ENCODE data around the gene PITHD1. TPM values are rescaled to one million over a fixed set of nuclear protein-coding genes. Genes with fewer than 3 reads are reported as not detected.
"Not testable (repeated sequence)": the region's sequence is repeated elsewhere in the genome, so short reads cannot be mapped to it uniquely, and the experiment has no call there.

PITHD1 gene
- total RNA-seq, 2 donors from 2014 or later = 31.9 to 32.3 TPM

- no peak overlapping the region for H3K27ac ChIP-seq
- ATAC-seq = no peak
- peaks cover 0 to 2% of the 10 kb centered on the region in 2 donors for H3K36me3 ChIP-seq (replicated peaks in 1 of 2; ENCODE audit: insufficient read depth in 1 of 2, low read depth in 2 of 2)
- H3K9me3 ChIP-seq = no peaks in the 10 kb centered on the region
- peaks cover 22% of the 10 kb centered on the region for H3K4me1 ChIP-seq
- TF ChIP-seq POLR2A (IDR thresholded peaks at IDR 0.05) (no peak), CTCF (IDR thresholded peaks at IDR 0.05) (no peak)
- H3K27me3 ChIP-seq = no peaks in the 10 kb centered on the region
- intact Hi-C loops (cut with DNase I) = no loop called here
- H3K4me3 ChIP-seq = no peak overlapping the region
- no peak for DNase-seq
- WGBS, 2 donors = 59 to 61% methylated on average over 3 of the region's 3 CpGs
These were observed 1.7 kb downstream of the PITHD1 start for GRCh38 chr1:23779826-23780371.

DNA sequence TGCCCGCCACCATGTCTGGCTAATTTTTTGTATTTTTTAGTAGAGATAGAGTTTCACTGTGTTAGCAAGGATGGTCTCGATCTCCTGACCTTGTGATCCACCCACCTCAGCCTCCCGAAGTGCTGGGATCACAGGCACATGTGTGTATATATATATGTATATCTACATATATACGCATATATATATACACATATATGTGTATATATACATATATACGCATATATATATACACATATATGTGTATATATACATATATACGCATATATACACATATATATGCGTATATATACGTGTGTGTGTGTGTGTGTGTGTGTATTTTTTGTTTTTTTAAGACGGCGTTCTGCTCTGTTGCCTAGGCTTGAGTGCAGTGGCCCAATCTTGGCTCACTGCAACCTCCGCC is 4.9 kb downstream of the PITHD1 start:
- H3K4me1 ChIP-seq = peaks cover 14% of the 10 kb centered on the region
- H3K27me3 ChIP-seq; DNase-seq; intact Hi-C loops (cut with DNase I); H3K36me3 ChIP-seq (replicated peaks in 1 of 2; ENCODE audit: insufficient read depth in 1 of 2, low read depth in 2 of 2); H3K9me3 ChIP-seq; ATAC-seq; H3K4me3 ChIP-seq; H3K27ac ChIP-seq: not testable (repeated sequence)
- WGBS, 2 donors = 91 to 93% methylated on average over 11 of the region's 11 CpGs

GRCh38 chr1:23784846-23785245 is 6.6 kb downstream of the PITHD1 start:
- DNase-seq (no peak), ATAC-seq (no peak)
- Histone ChIP-seq H3K9me3 (no peaks in the 10 kb centered on the region), H3K27ac (no peak overlapping the region), H3K4me1 (peaks cover 2% of the 10 kb centered on the region), H3K36me3 (replicated peaks in 1 of 2; ENCODE audit: insufficient read depth in 1 of 2, low read depth in 2 of 2) (peaks cover 5 to 8% of the 10 kb centered on the region in 2 donors), H3K27me3 (no peaks in the 10 kb centered on the region), H3K4me3 (no peak overlapping the region)
- TF ChIP-seq POLR2A (IDR thresholded peaks at IDR 0.05) (no peak), CTCF (IDR thresholded peaks at IDR 0.05) (no peak)
- intact Hi-C loops (cut with DNase I) = no loop called here
- 78 to 82% methylated on average over 4 of the region's 4 CpGs for WGBS, 2 donors

- peaks cover 20% of the 10 kb centered on the region for H3K4me1 ChIP-seq
- intact Hi-C loops (cut with DNase I) = no loop called here
- 88 to 94% methylated on average over 3 of the region's 3 CpGs for WGBS, 2 donors
- no peak overlapping the region for H3K4me3 ChIP-seq
- H3K36me3 ChIP-seq (replicated peaks in 1 of 2; ENCODE audit: insufficient read depth in 1 of 2, low read depth in 2 of 2) = peaks cover 5 to 7% of the 10 kb centered on the region in 2 donors
- H3K9me3 ChIP-seq = no peaks in the 10 kb centered on the region
- no peak overlapping the region for H3K27ac ChIP-seq
- TF ChIP-seq POLR2A (IDR thresholded peaks at IDR 0.05) (no peak), CTCF (IDR thresholded peaks at IDR 0.05) (no peak)
- H3K27me3 ChIP-seq = no peaks in the 10 kb centered on the region
- ATAC-seq = no peak
- DNase-seq = no peak
These were observed 9.5 kb downstream of the PITHD1 start for GRCh38 chr1:23787701-23788100.

DNA sequence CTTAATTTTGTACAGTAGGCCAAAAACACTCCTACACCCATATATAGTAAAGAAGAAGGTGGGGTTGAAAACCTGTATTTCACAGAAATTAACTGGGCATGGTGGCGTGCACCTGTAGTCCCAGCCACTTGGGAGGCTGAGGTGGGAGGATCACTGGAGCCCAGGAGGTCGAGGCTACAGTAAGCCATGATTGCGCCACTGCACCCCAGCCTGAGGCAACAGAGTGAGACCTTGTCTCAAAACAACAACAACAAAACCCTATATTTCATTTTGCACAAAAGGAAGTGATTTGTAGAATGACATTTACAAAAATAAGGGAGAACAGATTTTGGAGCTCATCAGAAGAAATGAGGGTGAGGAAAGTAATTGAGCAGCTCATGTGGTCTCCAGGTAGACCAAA is 10.5 kb downstream of the PITHD1 start:
- ATAC-seq = no peak
- H3K27me3 ChIP-seq = no peaks in the 10 kb centered on the region
- no peak overlapping the region for H3K4me3 ChIP-seq
- no peaks in the 10 kb centered on the region for H3K9me3 ChIP-seq
- H3K4me1 ChIP-seq = peaks cover 29% of the 10 kb centered on the region
- peaks cover 5 to 7% of the 10 kb centered on the region in 2 donors for H3K36me3 ChIP-seq (replicated peaks in 1 of 2; ENCODE audit: insufficient read depth in 1 of 2, low read depth in 2 of 2)
- intact Hi-C loops (cut with DNase I) = no loop called here
- DNase-seq = no peak
- H3K27ac ChIP-seq = no peak overlapping the region
- 94 to 100% methylated on average over 3 of the region's 3 CpGs for WGBS, 2 donors
- TF ChIP-seq POLR2A (IDR thresholded peaks at IDR 0.05) = no peak
- no peak for TF ChIP-seq CTCF (IDR thresholded peaks at IDR 0.05)
